NCI-H748 (cell line): ENCODE data around the gene ROMO1.
"Not testable (repeated sequence)": the region's sequence is repeated elsewhere in the genome, so short reads cannot be mapped to it uniquely, and the experiment has no call there.

Experiments
- DNase-seq: peaks from one replicate; lab custom pipeline; 2025; ENCODE audit not compliant: unreplicated experiment; lab: John Stamatoyannopoulos, UW

ROMO1 gene

GRCh38 chr20:35729836-35730582 is 30.8 kb downstream of the ROMO1 start:
- no peak for DNase-seq

GRCh38 chr20:35730583-35731468 is 31.6 kb downstream of the ROMO1 start:
- no peak for DNase-seq

GRCh38 chr20:35731469-35731788 is 32.2 kb downstream of the ROMO1 start:
- DNase-seq: no peak

- no peak for DNase-seq
These were observed 32.8 kb downstream of the ROMO1 start for GRCh38 chr20:35731862-35732643.

- DNase-seq: no peak
These were observed 33.4 kb downstream of the ROMO1 start for GRCh38 chr20:35732644-35732982.

GRCh38 chr20:35734374-35734773 is 35.2 kb downstream of the ROMO1 start:
- no peak for DNase-seq

- no peak for DNase-seq
These were observed 35.8 kb downstream of the ROMO1 start for GRCh38 chr20:35734777-35735649.

GRCh38 chr20:35735826-35736470 is 36.7 kb downstream of the ROMO1 start:
- DNase-seq: no peak

- DNase-seq: no peak
These were observed 38.7 kb downstream of the ROMO1 start for GRCh38 chr20:35737865-35738333.

GRCh38 chr20:35738410-35739179 is 39.4 kb downstream of the ROMO1 start:
- no peak for DNase-seq

- no peak for DNase-seq
These were observed 40.3 kb downstream of the ROMO1 start for GRCh38 chr20:35739294-35740163.

- DNase-seq: peak; percentile 100
These were observed 42.9 kb downstream of the ROMO1 start, which contains the start of gene RBM39 for GRCh38 chr20:35741892-35742740. Gene RBM39 (minus strand): TSS chr20:35742260. CDS start chr20:35740874, 1,386 bp downstream.

- DNase-seq: peak; percentile 46
These were observed 43.7 kb downstream of the ROMO1 start for GRCh38 chr20:35742741-35743523.

GRCh38 chr20:35743693-35744491 is 44.7 kb downstream of the ROMO1 start:
- DNase-seq: no peak

GRCh38 chr20:35744492-35744841 is 45.3 kb downstream of the ROMO1 start:
- DNase-seq: not testable (repeated sequence)
